ENCODE measurements around the gene MYO18B.
"Not testable (repeated sequence)": the region's sequence is repeated elsewhere in the genome, so short reads cannot be mapped to it uniquely, and the experiment has no call there.

MYO18B gene, protein sequence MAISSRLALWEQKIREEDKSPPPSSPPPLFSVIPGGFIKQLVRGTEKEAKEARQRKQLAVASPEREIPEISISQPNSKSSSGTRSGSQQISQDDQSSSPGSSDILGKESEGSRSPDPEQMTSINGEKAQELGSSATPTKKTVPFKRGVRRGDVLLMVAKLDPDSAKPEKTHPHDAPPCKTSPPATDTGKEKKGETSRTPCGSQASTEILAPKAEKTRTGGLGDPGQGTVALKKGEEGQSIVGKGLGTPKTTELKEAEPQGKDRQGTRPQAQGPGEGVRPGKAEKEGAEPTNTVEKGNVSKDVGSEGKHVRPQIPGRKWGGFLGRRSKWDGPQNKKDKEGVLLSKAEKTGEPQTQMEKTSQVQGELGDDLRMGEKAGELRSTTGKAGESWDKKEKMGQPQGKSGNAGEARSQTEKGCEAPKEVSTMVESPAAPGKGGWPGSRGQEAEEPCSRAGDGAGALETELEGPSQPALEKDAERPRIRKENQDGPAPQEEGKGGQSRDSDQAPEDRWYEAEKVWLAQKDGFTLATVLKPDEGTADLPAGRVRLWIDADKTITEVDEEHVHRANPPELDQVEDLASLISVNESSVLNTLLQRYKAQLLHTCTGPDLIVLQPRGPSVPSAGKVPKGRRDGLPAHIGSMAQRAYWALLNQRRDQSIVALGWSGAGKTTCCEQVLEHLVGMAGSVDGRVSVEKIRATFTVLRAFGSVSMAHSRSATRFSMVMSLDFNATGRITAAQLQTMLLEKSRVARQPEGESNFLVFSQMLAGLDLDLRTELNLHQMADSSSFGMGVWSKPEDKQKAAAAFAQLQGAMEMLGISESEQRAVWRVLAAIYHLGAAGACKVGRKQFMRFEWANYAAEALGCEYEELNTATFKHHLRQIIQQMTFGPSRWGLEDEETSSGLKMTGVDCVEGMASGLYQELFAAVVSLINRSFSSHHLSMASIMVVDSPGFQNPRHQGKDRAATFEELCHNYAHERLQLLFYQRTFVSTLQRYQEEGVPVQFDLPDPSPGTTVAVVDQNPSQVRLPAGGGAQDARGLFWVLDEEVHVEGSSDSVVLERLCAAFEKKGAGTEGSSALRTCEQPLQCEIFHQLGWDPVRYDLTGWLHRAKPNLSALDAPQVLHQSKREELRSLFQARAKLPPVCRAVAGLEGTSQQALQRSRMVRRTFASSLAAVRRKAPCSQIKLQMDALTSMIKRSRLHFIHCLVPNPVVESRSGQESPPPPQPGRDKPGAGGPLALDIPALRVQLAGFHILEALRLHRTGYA (N-terminal part only)

GRCh38 chr22:25741692-25742626 lies at the start of gene MYO18B:
MYO18B (plus strand) TSS chr22:25742188; CDS start chr22:25761093, 18,905 bp downstream.
- DNase-seq, result no peak

- DNase-seq, result no peak
Measured at GRCh38 chr22:25692397-25693267, 49.4 kb upstream of the MYO18B start.

DNA sequence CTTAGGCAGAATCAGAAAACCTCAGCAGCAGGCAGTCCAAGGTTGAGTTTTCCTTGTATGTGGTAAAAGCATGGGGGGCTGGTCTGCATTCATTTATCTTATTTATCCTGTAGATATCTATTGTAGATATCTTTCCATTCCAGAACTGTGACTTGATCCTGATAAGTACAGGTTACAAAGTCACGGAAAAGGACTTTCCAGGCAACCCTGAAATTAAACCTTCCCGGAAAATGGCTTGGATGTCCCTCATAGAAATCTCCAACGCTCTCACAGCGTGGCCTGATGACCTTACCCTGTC lies 48.8 kb upstream of the MYO18B start:
- no peak for DNase-seq

DNA sequence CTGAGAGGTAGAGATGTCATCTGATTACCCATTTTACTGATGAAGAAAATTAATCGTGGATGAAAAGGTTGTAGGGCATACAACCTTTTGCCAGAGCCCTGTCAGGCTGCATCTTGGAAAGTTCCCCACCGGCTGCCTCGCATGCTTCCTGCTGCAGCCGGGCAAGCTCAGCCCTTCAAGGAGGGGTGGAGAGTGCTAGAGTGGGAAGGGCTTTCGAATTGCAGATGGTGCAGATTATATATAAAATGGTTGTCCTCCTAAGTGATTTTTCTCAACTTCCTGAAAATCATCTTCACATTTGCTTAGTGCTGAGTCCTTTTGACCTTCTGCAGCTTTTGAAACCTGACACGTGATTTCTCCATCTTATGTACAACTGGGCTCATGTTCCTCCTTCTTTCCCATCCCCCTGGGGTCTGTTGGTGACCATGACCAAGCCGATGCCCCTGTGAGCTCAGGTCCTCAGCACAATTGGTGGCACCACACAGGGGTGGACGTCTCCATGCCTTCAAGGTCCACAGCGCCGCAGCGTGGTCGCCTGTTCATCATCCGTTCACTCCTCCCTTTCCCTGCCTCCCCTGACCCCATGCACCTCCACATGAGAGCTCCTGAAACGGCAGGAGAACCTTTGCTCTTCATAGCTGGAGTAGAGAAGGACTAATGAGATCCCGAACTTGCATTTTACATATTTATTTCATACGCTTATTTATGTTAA lies 47.6 kb upstream of the MYO18B start:
- no peak for DNase-seq

DNA sequence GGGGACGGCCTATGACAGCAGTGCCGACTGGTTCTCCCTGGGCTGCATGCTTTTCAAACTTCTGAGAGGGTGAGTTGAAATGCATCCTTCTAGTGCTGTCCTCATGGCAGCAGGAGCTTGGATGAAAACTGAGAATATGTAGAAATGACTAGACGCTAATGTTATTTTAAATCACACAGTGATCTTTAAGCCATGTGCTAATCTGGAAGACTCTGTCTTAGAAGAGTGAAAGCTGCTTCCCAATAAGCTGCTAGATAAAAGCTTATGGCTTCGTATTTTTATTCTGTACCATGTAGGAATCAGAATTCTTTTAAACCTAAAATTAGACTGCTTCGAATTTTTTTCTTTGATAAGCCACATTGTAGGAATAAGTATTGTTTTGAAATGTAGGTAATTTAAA lies 46.8 kb upstream of the MYO18B start:
- no peak for DNase-seq

DNA sequence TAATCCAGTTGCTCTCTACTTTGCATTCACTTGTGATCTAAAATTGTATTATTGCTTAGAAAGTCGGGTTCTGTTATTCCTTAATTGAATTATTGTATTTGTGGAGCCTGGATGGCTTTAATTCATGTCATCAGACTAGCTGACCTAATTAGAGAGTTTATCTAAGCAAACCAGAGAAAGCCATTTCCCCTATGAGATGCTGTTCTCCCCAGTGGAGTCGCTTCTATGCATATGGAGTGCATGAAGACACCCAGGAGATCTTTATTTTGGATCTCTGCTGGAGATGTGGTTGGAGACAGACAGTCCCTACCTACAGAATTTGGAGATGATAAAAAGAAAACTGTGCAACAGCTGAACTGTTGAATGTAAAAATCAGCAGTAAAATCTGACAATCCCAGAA lies 45.2 kb upstream of the MYO18B start:
- no peak for DNase-seq

GRCh38 chr22:25697181-25697664 lies 44.8 kb upstream of the MYO18B start:
- no peak for DNase-seq

GRCh38 chr22:25697978-25698377 lies 44.0 kb upstream of the MYO18B start:
- no peak for DNase-seq

GRCh38 chr22:25698461-25698860 lies 43.5 kb upstream of the MYO18B start:
- no peak for DNase-seq

DNA sequence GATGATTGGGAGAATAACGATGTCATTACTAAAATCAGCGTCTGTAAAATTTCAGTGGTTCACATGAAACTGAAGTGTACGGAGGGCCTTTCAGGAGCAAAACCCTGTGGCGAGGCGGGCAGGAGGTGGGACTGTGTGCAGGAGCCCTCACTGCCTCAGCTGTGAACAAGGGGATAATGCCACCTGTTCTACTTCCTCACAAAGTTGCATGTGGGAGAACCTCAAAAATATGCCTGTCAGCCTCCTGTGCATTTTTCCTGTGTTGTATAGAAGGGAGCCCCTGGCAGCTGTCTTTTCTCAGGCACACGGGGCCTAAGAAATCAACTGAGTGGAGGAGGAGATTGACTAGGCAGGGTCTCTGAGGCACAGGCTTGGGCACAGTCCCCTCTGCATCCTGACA lies 43.0 kb upstream of the MYO18B start:
- no peak for DNase-seq

GRCh38 chr22:25701056-25701780 lies 40.8 kb upstream of the MYO18B start:
- DNase-seq, result peak; percentile 11

GRCh38 chr22:25702040-25702439 lies 39.9 kb upstream of the MYO18B start:
- DNase-seq, result peak; percentile 35

DNA sequence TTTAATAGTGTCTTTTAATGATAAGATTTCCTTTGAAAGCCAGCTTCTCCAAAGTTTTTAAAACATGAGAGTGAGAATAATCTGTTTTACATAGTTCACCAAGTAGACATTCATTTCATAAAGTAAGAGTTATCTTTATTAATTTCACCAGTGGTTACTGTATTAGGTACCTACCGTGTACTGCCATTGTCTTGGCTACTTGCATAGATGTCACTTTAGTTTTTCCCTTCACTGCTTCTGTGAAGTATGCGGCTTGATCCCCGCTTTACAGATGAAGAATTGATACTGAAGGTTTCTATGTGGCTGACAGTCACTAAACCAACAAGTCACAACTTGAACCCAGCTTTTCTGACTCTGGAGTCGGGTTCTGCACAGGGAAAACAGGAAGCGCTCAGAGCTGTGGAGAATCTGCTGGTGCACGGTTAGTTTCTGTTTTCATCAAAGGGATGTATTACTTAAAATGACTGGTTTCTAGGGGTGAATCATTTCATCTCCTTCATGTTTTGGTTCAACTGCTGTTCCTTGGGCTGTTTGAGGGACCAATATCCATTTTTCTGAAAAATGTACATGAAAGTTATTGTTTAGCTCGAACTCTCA lies 39.3 kb upstream of the MYO18B start:
- DNase-seq, result no peak

- no peak for DNase-seq
Measured at GRCh38 chr22:25704701-25705100, 37.3 kb upstream of the MYO18B start.

DNA sequence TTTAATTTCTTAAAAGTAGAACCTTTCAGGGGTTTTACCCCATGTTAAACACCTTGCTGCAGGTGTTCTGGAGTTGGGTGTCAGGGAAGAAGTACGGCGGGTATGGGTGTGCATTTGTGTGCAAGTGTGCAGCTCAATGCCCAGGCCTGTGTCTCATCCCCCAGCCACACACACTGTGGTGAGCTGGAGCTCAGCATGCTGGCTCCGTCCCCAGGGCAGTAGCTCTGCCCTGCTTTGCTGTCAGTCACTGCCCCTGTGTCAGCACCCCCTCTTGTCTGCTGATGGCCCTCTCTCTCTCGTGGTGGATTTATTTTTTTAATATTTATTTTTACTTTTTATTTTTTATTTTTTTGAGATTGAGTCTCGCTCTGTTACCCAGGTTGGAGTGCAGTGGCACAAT lies 35.8 kb upstream of the MYO18B start:
- no peak for DNase-seq

- not testable (repeated sequence) for DNase-seq
Measured at GRCh38 chr22:25708430-25708829, 33.6 kb upstream of the MYO18B start.

- DNase-seq, result no peak
Measured at GRCh38 chr22:25709758-25710157, 32.2 kb upstream of the MYO18B start.

GRCh38 chr22:25710501-25710900 lies 31.5 kb upstream of the MYO18B start:
- DNase-seq, result no peak

DNA sequence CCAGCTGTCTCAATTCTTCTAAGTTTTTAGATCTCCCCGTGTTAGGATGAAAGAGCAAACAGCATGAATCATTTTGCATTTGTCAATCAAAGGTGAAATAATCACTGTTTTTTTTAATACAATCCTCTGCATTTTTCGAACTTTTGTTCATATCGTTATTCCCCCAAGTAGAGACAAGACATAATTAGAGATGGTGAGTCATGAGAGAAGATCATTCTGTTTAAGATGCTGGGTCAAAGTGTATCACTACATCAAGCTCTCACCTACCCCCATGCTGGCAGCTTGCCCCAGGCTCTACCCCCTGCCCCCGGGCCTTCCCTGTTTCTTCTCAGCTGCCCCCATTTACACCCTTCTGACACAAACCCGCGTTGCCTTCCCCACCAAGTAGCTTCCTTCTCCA lies 30.5 kb upstream of the MYO18B start:
- no peak for DNase-seq

Data from NCI-H1694 (cell line).